Endothelial cell of umbilical vein (primary cell): ENCODE measurements around the gene ADAT1. TPM values are rescaled to one million over a fixed set of nuclear protein-coding genes. Genes with fewer than 3 reads are reported as not detected.

Experiments
- BruUV-seq: library from RNA; stranded (reverse); fragments of 400-500 nt; replicated peaks from 2 replicates; lab custom pipeline; 2021; lab: Mats Ljungman, UMichigan
- CTCF ChIA-PET: fragments of 300-600, 350-600 bp; sonication (Branson Sonifier 250); formaldehyde crosslinking; loops from one replicate; lab custom pipeline; 2021; ENCODE audit warnings: antibody characterized with exemption, inconsistent platforms; lab: Charles Lee
- POLR2A ChIA-PET: fragments of 300-600, 350-600 bp; sonication (Branson Sonifier 250); formaldehyde crosslinking; loops from one replicate; lab custom pipeline; 2021; ENCODE audit warnings: antibody characterized with exemption, inconsistent platforms; lab: Charles Lee
- DNase-seq: peaks from one replicate; pipeline ENCODE4 v3.0.0-alpha.2; 2011; ENCODE audit warnings: low read depth, low spot score
- FAIRE-seq: peaks from 2 replicates; lab custom pipeline; 2011; peaks lifted over from hg19 to GRCh38; lab: Jason Lieb, UNC
- H2AFZ ChIP-seq: 2 replicates; pipeline ENCODE4 v1.6.0; 2012; ENCODE audit warnings: low read depth, low read length, control low read depth, inconsistent platforms
- H3K27ac ChIP-seq: 2 replicates; pipeline ENCODE4 v1.5.1; 2011; ENCODE audit warnings: low read depth, mild to moderate bottlenecking, control low read depth, low read length, moderate library complexity; ENCODE audit not compliant: insufficient read depth
- H3K27me3 ChIP-seq, 2 experiments: 2 replicates each; pipeline versions ENCODE4 v1.6.0 to v1.6.1; 2011; ENCODE audit warnings: low read length in 2 of 2, mixed read lengths in 1 of 2; ENCODE audit not compliant: control insufficient read depth in 2 of 2, insufficient read depth in 2 of 2
- H3K36me3 ChIP-seq, 2 experiments: 2 replicates in 1 of 2; 3 replicates in 1 of 2; pipeline ENCODE4 v1.5.1; 2011; ENCODE audit warnings: low read length in 2 of 2, mild to moderate bottlenecking in 1 of 2, moderate library complexity in 1 of 2; ENCODE audit not compliant: control insufficient read depth in 2 of 2, insufficient read depth in 2 of 2; ENCODE audit errors: extremely low read depth in 1 of 2
- H3K4me1 ChIP-seq: 3 replicates; pipeline ENCODE4 v1.5.1; 2011; ENCODE audit warnings: mild to moderate bottlenecking, low read length; ENCODE audit not compliant: control insufficient read depth, insufficient read depth; ENCODE audit errors: extremely low read depth
- H3K4me2 ChIP-seq: 2 replicates; pipeline ENCODE4 v1.6.1; 2011; ENCODE audit warnings: low read length, control low read depth, mixed read lengths; ENCODE audit not compliant: insufficient read depth
- H3K4me3 ChIP-seq, 3 experiments: fragments of 200-600 bp in 1 of 3; sonication (generic), shearing (Covaris generic) in 1 of 3; replicated peaks in 1 of 3; 2 replicates each; pipeline ENCODE4 v1.5.1; 2011 to 2016; ENCODE audit warnings: control low read depth in 3 of 3, low read length in 3 of 3, mild to moderate bottlenecking in 2 of 3, inconsistent platforms in 1 of 3, low read depth in 1 of 3, moderate library complexity in 1 of 3; ENCODE audit not compliant: insufficient read depth in 1 of 3
- H3K79me2 ChIP-seq: 2 replicates; pipeline ENCODE4 v1.6.0; 2012; ENCODE audit warnings: low read length, inconsistent platforms; ENCODE audit not compliant: control insufficient read depth, insufficient read depth
- H3K9ac ChIP-seq: replicated peaks from 2 replicates; pipeline ENCODE3; 2011; ENCODE audit warnings: low read length, control low read depth; ENCODE audit not compliant: insufficient read depth; ENCODE audit errors: extremely low read depth
- H3K9me1 ChIP-seq: replicated peaks from 3 replicates; pipeline ENCODE4 v1.6.0; 2011; ENCODE audit warnings: mild to moderate bottlenecking, low read length; ENCODE audit not compliant: control insufficient read depth, insufficient read depth; ENCODE audit errors: extremely low read depth
- H3K9me3 ChIP-seq: replicated peaks from 2 replicates; pipeline ENCODE4 v1.5.1; 2012; ENCODE audit warnings: low read length, inconsistent platforms; ENCODE audit not compliant: control insufficient read depth, insufficient read depth
- H4K20me1 ChIP-seq: replicated peaks from 2 replicates; pipeline ENCODE3; 2011; ENCODE audit warnings: mild to moderate bottlenecking, low read length; ENCODE audit not compliant: control insufficient read depth, insufficient read depth; ENCODE audit errors: extremely low read depth
- EZH2 ChIP-seq: IDR thresholded peaks from 2 replicates; pipeline ENCODE4 v1.6.1; 2012; ENCODE audit warnings: borderline replicate concordance, low read depth, mild to moderate bottlenecking, moderate library complexity, low read length, inconsistent platforms; ENCODE audit not compliant: severe bottlenecking
- FOS ChIP-seq: IDR thresholded peaks from 2 replicates; pipeline ENCODE4 v1.6.1; 2011; ENCODE audit warnings: mild to moderate bottlenecking, low read length, moderate library complexity, borderline replicate concordance; ENCODE audit not compliant: insufficient read depth
- GATA2 ChIP-seq: IDR thresholded peaks from 2 replicates; pipeline ENCODE4 v1.7.0; 2011; ENCODE audit warnings: low read depth, mild to moderate bottlenecking, moderate library complexity, mixed read lengths, low read length; ENCODE audit not compliant: insufficient read length, insufficient read depth
- JUN ChIP-seq: IDR thresholded peaks from 2 replicates; pipeline ENCODE4 v1.6.1; 2011; ENCODE audit warnings: borderline replicate concordance, low read depth; ENCODE audit not compliant: insufficient read length, insufficient read depth
- MYC ChIP-seq: IDR thresholded peaks from one replicate; pipeline ENCODE4 v1.6.1; 2011; ENCODE audit warnings: mild to moderate bottlenecking, low read depth, low read length
- POLR2A ChIP-seq: IDR thresholded peaks from 2 replicates; pipeline ENCODE4 v1.6.1; 2012; ENCODE audit warnings: low read depth, mild to moderate bottlenecking, control low read depth, low read length
- POLR2AphosphoS5 ChIP-seq: IDR thresholded peaks from 2 replicates; pipeline ENCODE4 v1.6.1; 2012; ENCODE audit warnings: low read depth, mild to moderate bottlenecking, control low read depth, low read length, moderate library complexity; ENCODE audit not compliant: insufficient read depth
- dilution Hi-C: fragments of 300-500 bp; cut with MboI; formaldehyde crosslinking; loops from one replicate; pipeline ENCODE4 v1.15.0; 2019; ENCODE audit warnings: low sequenced_read_pairs; ENCODE audit not compliant: extremely low pct_ligation_motif_present
- intact Hi-C: fragments of 100-400 bp; cut with micrococcal nuclease; formaldehyde crosslinking; loops from one replicate; pipeline ENCODE4 v1.10.0; 2022
- polyA plus RNA-seq, 4 experiments: library from polyadenylated mRNA; depleted of rRNA in 3 of 4; stranded (reverse) in 3 of 4; unstranded in 1 of 4; fragments of >200 nt; gene quantifications; 2 replicates each; pipeline versions ENCODE4 v1.2.1 to v1.2.3, GENCODE V29; 2011 to 2012; ENCODE audit warnings: missing spikeins in 1 of 4
- total RNA-seq: library from RNA; stranded (reverse); gene quantifications from 2 replicates; pipeline ENCODE4 v1.2.3, GENCODE V29; 2021
- TF ChIP-seq, protein P1 (sequence below): IDR thresholded peaks from 2 replicates; pipeline ENCODE4 v1.6.1; 2011; ENCODE audit not compliant: insufficient read depth, insufficient read length
- TF ChIP-seq, protein P2 (sequence below), 2 donors: IDR thresholded peaks; 1 replicate in 1 of 2; 2 replicates in 1 of 2; pipeline ENCODE4 v1.5.1; 2011; ENCODE audit warnings: low read length in 2 of 2, mild to moderate bottlenecking in 2 of 2, moderate library complexity in 2 of 2, control low read depth in 1 of 2, inconsistent platforms in 1 of 2, low read depth in 1 of 2; ENCODE audit not compliant: insufficient read depth in 1 of 2; ENCODE audit errors: extremely low read depth in 1 of 2

Gene ADAT1
- total and polyA plus RNA-seq, 2 donors (not counting 3 experiments of a cell fraction or from before 2014, with no cell fraction given), result 27.2 to 56.6 TPM

DNA sequence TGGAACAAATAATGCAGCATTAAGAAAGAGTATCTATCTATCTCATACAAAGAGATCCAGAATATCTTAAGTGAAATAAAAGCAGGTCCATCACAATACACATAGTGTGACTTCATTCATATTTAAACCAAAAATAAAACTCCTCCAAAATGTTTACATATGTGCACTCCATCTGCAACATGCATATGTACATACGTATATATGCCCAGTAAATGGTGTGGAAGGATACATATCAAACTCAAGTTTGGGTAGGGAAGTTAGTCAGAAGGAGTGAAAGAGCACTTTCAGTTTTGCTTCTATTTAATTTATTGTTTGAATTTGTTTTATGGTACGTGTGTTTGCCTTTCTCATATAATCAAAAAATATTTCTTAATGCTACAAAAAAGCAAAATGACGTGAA, 12.0 kb upstream of the ADAT1 start:
- Histone ChIP-seq H3K4me1 (no peaks in the 10 kb centered on the region), H2AFZ (no peak overlapping the region), H3K9ac (no peak overlapping the region), H3K4me3 (no peak overlapping the region), H3K4me2 (no peak overlapping the region), H3K9me3 (no peaks in the 10 kb centered on the region), H4K20me1 (no peaks in the 10 kb centered on the region), H3K36me3 (peaks cover 33 to 39% of the 10 kb centered on the region in 2 experiments), H3K9me1 (no peaks in the 10 kb centered on the region), H3K27me3 (no peaks in the 10 kb centered on the region), H3K27ac (no peak overlapping the region), H3K79me2 (peaks cover 5% of the 10 kb centered on the region)
- DNase-seq (no peak), FAIRE-seq (no peak)
- ChIA-PET CTCF (no interaction called here), POLR2A (no interaction called here)
- no TSS peak for BruUV-seq
- no peak for TF ChIP-seq POLR2AphosphoS5
- TF ChIP-seq, protein P1, sequence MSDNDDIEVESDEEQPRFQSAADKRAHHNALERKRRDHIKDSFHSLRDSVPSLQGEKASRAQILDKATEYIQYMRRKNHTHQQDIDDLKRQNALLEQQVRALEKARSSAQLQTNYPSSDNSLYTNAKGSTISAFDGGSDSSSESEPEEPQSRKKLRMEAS, result no peak
- TF ChIP-seq POLR2A, result no peak
- TF ChIP-seq FOS, result no peak
- no peak for TF ChIP-seq EZH2
- no peak for TF ChIP-seq GATA2
- TF ChIP-seq MYC, result no peak
- no peak for TF ChIP-seq JUN
- TF ChIP-seq, protein P2, sequence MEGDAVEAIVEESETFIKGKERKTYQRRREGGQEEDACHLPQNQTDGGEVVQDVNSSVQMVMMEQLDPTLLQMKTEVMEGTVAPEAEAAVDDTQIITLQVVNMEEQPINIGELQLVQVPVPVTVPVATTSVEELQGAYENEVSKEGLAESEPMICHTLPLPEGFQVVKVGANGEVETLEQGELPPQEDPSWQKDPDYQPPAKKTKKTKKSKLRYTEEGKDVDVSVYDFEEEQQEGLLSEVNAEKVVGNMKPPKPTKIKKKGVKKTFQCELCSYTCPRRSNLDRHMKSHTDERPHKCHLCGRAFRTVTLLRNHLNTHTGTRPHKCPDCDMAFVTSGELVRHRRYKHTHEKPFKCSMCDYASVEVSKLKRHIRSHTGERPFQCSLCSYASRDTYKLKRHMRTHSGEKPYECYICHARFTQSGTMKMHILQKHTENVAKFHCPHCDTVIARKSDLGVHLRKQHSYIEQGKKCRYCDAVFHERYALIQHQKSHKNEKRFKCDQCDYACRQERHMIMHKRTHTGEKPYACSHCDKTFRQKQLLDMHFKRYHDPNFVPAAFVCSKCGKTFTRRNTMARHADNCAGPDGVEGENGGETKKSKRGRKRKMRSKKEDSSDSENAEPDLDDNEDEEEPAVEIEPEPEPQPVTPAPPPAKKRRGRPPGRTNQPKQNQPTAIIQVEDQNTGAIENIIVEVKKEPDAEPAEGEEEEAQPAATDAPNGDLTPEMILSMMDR (IDR thresholded peaks at IDR 0.05; ENCODE audit: extremely low read depth in 1 of 2, insufficient read depth in 1 of 2, low read depth in 1 of 2, low read length in 2 of 2), result no peak
- intact Hi-C loops, result no loop called here
- dilution Hi-C loops, result no loop called here
